HG03280 (cell line): Measurements from ENCODE around the gene SOX4.

ENCODE experiments used
- ATAC-seq: cut with Tn5 transposase; IDR thresholded peaks from one replicate; pipeline ENCODE4 v1.9.1; 2021; ENCODE audit warnings: mild to moderate bottlenecking, moderate library complexity; ENCODE audit not compliant: unreplicated experiment

SOX4 gene

DNA sequence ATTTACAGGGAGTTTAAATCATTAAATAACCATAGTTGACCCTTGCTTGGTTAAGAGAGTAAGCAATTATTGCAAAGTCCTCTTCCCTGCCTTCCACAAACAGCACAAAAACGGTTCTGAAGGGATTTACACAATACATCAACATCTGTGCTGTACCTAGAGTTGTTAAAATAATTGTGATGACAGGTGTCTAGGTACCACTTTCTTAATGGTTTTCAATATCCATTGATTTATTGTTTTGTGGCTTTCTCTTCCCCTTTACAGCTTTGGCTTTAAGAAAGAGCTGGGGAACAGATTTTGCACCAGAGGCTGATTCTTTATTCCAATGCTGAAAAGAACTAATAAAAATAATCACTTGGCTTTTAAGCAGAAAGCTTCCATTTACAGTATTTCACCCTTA lies 598 bp upstream of the SOX4 start:
- no peak for ATAC-seq

DNA sequence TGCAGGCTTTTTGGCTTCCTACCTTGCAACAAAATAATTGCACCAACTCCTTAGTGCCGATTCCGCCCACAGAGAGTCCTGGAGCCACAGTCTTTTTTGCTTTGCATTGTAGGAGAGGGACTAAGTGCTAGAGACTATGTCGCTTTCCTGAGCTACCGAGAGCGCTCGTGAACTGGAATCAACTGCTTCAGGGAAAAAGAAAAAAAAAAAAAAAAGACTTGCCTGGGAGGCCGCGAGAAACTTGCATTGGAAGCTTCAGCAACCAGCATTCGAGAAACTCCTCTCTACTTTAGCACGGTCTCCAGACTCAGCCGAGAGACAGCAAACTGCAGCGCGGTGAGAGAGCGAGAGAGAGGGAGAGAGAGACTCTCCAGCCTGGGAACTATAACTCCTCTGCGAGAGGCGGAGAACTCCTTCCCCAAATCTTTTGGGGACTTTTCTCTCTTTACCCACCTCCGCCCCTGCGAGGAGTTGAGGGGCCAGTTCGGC lies 420 bp downstream of the SOX4 start:
- peak; percentile 20 for ATAC-seq

DNA sequence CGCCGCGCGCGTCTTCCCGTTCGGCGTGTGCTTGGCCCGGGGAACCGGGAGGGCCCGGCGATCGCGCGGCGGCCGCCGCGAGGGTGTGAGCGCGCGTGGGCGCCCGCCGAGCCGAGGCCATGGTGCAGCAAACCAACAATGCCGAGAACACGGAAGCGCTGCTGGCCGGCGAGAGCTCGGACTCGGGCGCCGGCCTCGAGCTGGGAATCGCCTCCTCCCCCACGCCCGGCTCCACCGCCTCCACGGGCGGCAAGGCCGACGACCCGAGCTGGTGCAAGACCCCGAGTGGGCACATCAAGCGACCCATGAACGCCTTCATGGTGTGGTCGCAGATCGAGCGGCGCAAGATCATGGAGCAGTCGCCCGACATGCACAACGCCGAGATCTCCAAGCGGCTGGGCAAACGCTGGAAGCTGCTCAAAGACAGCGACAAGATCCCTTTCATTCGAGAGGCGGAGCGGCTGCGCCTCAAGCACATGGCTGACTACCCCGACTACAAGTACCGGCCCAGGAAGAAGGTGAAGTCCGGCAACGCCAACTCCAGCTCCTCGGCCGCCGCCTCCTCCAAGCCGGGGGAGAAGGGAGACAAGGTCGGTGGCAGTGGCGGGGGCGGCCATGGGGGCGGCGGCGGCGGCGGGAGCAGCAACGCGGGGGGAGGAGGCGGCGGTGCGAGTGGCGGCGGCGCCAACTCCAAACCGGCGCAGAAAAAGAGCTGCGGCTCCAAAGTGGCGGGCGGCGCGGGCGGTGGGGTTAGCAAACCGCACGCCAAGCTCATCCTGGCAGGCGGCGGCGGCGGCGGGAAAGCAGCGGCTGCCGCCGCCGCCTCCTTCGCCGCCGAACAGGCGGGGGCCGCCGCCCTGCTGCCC lies 1.1 kb downstream of the SOX4 start:
- ATAC-seq: peak; percentile 29

DNA sequence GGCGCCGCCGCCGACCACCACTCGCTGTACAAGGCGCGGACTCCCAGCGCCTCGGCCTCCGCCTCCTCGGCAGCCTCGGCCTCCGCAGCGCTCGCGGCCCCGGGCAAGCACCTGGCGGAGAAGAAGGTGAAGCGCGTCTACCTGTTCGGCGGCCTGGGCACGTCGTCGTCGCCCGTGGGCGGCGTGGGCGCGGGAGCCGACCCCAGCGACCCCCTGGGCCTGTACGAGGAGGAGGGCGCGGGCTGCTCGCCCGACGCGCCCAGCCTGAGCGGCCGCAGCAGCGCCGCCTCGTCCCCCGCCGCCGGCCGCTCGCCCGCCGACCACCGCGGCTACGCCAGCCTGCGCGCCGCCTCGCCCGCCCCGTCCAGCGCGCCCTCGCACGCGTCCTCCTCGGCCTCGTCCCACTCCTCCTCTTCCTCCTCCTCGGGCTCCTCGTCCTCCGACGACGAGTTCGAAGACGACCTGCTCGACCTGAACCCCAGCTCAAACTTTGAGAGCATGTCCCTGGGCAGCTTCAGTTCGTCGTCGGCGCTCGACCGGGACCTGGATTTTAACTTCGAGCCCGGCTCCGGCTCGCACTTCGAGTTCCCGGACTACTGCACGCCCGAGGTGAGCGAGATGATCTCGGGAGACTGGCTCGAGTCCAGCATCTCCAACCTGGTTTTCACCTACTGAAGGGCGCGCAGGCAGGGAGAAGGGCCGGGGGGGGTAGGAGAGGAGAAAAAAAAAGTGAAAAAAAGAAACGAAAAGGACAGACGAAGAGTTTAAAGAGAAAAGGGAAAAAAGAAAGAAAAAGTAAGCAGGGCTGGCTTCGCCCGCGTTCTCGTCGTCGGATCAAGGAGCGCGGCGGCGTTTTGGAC lies 2.0 kb downstream of the SOX4 start:
- peak; percentile 37 for ATAC-seq

DNA sequence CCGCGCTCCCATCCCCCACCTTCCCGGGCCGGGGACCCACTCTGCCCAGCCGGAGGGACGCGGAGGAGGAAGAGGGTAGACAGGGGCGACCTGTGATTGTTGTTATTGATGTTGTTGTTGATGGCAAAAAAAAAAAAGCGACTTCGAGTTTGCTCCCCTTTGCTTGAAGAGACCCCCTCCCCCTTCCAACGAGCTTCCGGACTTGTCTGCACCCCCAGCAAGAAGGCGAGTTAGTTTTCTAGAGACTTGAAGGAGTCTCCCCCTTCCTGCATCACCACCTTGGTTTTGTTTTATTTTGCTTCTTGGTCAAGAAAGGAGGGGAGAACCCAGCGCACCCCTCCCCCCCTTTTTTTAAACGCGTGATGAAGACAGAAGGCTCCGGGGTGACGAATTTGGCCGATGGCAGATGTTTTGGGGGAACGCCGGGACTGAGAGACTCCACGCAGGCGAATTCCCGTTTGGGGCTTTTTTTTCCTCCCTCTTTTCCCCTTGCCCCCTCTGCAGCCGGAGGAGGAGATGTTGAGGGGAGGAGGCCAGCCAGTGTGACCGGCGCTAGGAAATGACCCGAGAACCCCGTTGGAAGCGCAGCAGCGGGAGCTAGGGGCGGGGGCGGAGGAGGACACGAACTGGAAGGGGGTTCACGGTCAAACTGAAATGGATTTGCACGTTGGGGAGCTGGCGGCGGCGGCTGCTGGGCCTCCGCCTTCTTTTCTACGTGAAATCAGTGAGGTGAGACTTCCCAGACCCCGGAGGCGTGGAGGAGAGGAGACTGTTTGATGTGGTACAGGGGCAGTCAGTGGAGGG lies 2.8 kb downstream of the SOX4 start:
- no peak for ATAC-seq

DNA sequence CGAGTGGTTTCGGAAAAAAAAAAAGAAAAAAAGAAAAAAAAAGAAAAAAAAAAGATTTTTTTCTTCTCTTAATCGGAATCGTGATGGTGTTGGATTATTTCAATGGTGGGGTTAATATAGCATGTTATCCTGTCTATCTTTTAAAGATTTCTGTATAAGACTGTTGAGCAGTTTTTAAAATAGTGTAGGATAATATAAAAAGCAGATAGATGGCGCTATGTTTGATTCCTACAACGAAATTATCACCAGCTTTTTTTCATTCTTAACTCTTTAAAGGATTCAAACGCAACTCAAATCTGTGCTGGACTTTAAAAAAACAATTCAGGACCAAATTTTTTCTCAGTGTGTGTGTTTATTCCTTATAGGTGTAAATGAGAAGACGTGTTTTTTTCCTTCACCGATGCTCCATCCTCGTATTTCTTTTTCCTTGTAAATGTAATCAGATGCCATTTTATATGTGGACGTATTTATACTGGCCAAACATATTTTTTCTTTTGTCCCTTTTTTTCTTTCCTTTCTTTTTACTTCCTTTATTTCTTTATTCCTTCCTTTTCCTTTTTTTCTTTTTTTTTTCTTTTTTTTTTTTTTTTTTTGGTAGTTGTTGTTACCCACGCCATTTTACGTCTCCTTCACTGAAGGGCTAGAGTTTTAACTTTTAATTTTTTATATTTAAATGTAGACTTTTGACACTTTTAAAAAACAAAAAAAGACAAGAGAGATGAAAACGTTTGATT lies 3.6 kb downstream of the SOX4 start:
- ATAC-seq: no peak

DNA sequence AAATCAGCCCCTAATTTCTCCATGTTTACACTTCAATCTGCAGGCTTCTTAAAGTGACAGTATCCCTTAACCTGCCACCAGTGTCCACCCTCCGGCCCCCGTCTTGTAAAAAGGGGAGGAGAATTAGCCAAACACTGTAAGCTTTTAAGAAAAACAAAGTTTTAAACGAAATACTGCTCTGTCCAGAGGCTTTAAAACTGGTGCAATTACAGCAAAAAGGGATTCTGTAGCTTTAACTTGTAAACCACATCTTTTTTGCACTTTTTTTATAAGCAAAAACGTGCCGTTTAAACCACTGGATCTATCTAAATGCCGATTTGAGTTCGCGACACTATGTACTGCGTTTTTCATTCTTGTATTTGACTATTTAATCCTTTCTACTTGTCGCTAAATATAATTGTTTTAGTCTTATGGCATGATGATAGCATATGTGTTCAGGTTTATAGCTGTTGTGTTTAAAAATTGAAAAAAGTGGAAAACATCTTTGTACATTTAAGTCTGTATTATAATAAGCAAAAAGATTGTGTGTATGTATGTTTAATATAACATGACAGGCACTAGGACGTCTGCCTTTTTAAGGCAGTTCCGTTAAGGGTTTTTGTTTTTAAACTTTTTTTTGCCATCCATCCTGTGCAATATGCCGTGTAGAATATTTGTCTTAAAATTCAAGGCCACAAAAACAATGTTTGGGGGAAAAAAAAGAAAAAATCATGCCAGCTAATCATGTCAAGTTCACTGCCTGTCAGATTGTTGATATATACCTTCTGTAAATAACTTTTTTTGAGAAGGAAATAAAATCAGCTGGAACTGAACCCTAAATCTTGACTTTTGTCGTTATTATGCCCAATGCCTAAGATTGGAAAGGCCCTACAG lies 4.5 kb downstream of the SOX4 start:
- ATAC-seq: no peak

DNA sequence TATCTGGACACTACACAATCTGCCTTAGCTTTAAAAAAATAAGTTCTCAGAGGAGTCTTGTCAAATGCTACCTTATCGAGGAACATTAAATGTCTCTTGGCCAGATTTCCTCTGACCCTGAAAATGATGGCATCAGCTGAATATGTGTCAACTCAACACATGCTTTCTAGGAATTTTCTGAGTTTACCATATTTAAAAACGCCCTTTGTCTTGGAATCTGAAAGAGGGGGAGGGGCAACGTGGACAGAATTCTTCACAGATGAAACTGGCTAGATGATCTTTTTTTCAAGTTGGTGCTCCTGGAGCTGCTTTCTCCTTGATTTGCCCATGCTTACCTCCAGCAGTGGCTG lies 5.1 kb downstream of the SOX4 start:
- no peak for ATAC-seq

DNA sequence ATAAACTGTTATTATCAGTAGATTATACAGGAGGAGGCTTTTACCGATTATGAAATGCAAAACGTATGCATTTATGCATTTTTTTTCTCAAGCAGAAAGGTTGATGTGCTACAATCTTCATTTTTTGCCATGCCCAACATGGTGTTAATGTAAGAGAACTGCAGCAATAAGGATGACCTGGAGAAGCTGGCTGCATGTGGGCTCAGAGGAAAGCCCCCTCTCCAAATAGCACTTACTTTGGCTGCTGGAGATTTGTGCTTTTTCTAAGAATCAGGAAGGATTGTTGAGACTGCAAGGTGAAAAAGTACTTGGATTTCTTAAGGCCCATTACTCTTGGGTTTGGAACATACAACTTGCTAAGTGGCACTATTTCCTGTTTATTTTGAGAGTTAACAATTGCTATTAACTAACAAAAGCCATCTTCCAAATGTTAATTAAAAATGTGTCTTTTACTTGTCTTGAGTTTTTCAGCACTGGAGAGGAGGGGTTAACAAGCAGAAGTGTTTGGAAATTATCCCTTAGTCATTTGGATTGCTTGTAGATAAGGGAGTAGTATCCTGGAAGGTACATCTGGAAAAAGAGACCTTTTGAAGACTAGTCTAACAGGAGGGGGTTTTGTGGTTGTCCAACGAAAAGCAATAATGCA lies 5.6 kb downstream of the SOX4 start:
- ATAC-seq: no peak

DNA sequence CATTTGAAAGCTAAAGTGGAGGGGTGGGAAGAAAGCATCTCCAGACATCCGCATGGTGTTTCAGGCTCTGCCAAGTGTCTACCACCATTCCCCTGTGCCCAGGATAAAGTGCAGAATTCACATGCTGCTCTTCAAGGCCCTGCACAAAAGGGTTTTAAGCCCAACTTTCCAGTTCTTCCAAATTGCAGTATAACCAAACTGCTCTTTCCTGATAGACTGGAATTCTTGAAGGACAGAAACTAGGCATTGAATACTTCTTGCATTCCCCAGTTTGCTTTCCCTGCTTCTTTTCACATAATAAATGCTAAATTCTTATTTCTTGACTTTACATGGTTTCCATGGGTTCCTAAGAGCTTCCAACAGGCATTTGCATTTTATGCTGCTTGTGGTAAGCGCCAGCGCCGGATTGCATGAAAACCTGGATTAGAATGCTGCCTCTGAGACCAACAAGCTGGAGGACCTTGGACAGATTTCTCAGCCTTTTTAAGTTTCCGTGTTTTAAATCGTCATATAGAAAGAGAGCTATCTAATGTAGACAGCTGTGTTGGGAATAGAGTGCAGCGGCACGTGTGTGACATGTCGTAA lies 7.9 kb downstream of the SOX4 start:
- no peak for ATAC-seq

DNA sequence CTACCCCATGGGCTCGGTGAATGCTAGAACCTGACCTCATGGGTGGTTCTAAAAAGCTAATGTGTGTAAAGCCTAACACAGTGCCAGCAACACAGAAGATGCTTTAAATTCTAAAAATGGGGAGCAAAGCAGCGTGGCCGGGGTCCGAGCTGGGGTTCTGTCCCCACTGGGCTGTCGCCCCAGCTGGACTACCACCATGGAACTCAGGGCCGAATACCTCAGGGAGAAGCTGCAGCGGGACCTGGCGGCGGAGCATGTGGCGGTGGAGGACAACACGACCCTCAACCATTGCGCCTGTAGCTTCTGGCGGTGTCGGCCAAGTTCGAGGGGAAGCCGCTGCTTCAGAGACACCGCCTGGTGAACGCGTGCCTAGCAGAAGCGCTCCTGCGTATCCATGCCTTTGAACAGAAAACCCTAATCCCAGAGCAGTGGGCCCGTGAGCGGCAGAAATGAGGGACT lies 8.4 kb downstream of the SOX4 start:
- no peak for ATAC-seq

DNA sequence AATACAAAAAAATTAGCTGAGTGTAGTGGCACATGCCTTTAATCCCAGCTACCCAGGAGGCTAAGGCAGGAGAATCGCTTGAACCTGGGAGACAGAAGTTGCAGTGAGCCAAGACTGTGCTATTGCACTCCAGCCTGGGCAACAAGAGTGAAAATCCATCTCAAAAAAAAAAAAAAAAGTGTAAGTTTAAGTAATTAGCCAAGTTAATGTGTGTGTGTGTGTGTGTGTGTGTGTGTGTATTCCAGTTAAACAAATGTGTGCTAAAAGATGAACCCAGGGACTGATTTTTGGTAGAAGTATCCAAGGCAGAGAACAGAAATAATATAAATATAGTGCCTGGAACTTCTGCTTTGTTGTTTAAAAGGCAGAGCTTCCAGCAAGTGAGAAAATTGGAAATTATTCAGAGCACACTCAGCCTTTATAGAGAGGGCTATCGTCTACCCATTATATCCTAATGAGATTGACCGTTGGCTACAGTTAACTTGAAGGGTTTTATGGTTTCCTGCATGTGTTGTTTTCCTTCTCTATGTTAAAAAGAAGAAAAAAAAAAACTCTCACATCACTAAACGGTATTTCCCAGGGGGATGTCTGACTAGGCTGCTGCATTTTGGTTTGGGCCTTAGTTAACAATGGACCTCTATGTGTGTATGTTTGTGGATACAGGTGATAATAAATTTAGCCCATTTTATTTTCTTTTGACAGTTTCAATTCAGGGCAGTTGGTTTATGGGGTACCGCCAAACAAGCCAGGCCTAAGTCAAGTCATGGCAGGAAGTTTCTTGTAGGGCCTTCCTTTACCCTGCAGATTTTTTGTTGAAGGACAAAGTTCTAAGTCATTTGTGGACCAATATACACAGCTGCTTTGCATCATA lies 9.8 kb downstream of the SOX4 start:
- ATAC-seq: no peak

DNA sequence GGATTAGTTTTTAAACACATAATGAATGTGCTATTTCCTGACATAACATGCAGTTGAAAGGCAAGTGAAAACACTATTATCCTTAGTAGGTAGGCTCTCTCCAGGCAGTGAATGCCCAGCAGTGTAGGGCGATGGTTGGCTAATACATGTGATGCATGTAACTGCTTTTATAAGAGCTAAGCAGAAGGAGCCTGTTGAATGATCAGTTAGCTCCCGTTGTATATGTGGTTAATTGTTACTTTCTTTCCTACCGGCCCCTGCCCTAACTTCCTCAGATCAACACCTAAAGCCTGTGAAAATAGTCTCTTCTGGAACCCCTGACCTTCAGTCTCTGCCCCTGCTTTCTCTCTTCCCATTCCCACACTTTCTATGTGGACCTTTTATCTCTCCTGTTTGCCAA lies 10.5 kb downstream of the SOX4 start:
- ATAC-seq: no peak

DNA sequence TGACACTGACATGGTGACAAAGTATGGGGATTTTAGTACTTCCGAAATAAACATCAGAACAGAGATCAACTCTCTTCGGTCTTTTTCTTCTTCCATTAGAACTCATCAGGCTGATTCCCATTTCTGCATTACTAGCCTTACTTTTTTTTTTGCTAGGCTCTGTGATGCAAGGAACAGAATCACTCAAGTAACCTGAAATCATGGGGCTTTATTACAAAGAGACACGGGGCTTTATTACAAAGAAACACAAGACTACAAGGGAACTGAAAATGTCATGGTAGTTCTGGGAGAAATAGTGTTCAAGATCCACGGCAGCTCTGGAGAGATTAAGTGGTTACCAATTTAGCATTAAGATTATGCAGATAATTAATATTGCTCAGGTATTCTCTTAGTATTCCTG lies 11.6 kb downstream of the SOX4 start:
- no peak for ATAC-seq

DNA sequence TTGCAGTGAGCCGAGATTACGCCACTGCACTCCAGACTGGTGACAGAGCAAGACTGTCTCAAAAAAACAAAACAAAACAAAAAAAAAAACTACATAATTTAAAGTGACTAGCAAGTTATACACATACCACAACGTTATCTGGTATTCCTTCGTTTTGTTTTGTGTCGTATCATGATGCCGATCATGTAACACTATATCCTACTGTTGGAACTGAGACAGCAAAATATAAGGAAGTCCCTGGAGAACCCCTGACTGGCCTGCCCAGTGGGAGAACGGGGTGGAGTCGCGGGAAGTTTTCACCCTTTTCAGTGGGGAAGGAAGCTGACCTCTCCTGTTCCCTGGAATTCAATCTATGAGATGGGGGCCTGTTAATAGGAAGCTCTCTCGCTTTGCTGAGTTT lies 15.1 kb downstream of the SOX4 start:
- ATAC-seq: no peak

DNA sequence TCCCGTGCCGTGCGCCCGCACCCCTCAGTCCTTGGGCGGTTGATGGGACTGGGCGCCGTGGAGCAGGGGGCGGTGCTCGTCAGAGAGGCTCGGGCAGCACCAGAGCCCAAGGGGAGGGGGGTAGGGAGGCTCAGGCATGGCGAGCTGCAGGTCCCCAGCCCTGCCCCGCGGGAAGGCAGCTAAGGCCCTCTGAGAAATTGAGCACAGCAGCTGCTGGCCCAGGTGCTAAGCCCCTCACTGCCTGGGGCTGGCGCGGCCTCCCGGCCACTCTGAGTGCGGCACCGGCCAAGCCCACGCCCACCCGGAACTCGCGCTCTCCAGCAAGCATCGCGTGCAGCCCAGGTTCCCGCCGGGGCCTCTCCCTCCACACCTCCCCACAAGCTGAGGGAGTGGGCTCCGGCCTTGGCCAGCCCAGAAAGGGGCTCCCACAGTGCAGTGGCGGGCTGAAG lies 16.4 kb downstream of the SOX4 start:
- ATAC-seq: no peak

DNA sequence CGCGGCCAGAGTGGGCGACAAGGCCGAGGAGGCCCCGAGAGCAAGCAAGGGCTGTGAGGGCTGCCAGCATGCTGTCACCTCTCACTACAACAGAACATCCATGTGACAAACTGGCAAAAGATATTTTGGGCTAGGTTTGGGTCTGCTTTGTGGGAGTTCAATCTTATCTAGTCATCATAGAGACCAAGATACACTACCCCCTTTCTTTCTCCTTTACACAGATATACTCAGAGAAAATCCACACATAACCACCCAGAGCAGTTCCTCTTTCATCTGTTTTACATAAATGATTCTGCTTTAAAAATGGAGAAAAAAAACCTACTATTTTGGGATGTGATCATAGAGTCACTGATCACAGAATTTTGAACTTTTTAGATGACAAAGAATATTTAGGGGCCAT lies 16.8 kb downstream of the SOX4 start:
- ATAC-seq: no peak

DNA sequence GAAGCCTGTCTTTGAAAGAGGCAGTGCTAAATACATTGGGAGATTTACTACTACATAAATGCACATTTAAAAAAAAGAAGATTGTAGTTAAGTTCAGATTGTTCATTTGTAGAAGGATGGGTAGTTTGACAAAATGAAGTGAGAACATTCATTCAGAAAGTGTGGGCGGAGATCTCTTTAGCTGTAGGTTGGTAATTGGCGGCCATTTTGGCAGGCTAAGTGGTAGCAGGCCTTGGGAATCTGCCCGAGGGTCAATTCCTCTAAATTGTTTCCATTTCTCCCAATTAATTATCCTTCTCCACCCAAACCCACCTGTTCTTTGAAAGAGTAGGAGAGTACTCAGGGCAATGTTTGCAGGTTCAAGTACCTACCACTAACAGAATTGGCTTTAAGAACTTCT lies 17.9 kb downstream of the SOX4 start:
- ATAC-seq: no peak
